NCI-H2107 treated with DMSO at 0.1 percent for 48 hours (cell line): ENCODE measurements around the gene P3R3URF.

Experiments
- DNase-seq: peaks from one replicate; lab custom pipeline; 2025; ENCODE audit not compliant: unreplicated experiment; lab: John Stamatoyannopoulos, UW

Gene P3R3URF

GRCh38 chr1:46134660-46135331 lies 41.5 kb downstream of the P3R3URF start:
- peak; percentile 77 for DNase-seq

- peak; percentile 44 for DNase-seq
These were observed 42.4 kb downstream of the P3R3URF start for GRCh38 chr1:46133781-46134350.

- no peak for DNase-seq
These were observed 43.1 kb downstream of the P3R3URF start for GRCh38 chr1:46133181-46133658.

- peak; percentile 99 for DNase-seq
These were observed 43.6 kb downstream of the P3R3URF start, which contains the start of gene PIK3R3 for GRCh38 chr1:46132529-46133180. TSS of gene PIK3R3 (minus strand) at chr1:46132629. CDS start at chr1:46131952, 677 bp downstream.

DNA sequence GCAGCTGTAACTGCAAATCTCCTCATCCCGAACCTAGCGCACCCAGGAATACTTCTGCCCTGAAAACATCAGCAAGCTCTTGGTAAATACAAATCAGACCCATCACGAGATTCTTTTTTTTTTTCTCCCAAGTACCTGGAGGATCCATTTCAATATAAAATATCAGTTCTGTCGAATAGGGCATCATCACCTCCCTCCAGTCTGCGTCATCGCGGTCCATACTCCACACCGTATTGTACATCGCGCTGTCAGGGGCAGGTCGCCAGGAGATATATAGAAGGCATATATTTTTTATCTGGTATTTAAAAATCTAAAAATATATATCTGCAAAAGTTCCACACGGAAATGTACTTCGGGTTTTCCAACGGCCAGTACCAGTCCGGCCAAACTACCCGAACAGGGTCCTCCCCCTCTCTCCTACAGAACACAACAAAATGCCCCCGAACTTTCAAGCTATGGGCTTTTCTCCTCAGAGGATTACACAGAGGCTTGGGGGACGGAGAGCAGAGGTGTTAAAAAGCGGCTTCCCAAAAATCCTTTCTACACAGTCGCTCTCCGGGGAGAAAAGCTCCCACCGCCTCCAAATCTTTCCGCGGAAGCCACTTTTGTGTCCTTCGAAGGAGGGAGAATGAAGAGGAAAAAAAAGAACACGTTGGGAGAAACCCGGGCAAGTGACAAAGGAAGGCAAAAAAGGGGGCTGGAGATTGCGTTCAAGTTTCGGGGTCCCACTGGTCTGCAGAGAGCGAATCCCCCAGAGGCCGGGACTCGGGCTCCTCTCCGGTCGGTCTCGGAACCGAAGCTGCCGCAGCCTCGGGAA lies 44.4 kb downstream of the P3R3URF start:
- peak; percentile 92 for DNase-seq

DNA sequence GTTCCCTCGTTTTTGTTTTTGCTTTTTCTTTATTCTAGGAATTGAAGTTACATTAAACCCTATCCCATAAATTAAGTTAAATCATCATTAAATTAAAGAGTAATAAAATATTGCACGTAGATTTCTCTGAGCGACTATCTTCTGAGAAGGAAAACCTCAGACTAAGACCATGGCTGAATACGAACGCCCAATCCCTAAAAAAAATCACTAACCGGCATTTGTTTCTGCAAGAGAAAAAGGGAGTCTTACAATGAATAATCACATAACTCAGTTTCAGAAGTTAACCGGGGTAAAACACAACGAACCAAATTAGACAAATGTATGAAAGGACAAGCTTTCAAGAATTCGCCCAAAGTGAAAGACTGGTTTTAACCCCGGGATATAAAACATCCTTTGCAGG lies 45.2 kb downstream of the P3R3URF start:
- DNase-seq = peak; percentile 50

- no peak for DNase-seq
These were observed 45.7 kb downstream of the P3R3URF start for GRCh38 chr1:46130606-46131005.

- no peak for DNase-seq
These were observed 46.2 kb downstream of the P3R3URF start for GRCh38 chr1:46130121-46130520.

GRCh38 chr1:46128344-46128743 lies 47.9 kb downstream of the P3R3URF start:
- DNase-seq = no peak
